T-helper 1 cell treated with Interleukin-12 subunit alpha and Interleukin-12 subunit beta and Interleukin-4 antibody, amounts not matched to agents 30 μg/mL and 1 μg/mL, for 36 hours (primary cell): ENCODE data around the gene ANO2.
"Not testable (repeated sequence)": the region's sequence is repeated elsewhere in the genome, so short reads cannot be mapped to it uniquely, and the experiment has no call there.

Experiments
- H3K27ac Mint-ChIP-seq: one replicate; pipeline ENCODE4 v1.8.0; 2021; ENCODE audit warnings: mild to moderate bottlenecking, mixed read lengths
- H3K27me3 Mint-ChIP-seq: one replicate; pipeline ENCODE4 v1.8.0; 2021; ENCODE audit warnings: low read depth, mixed read lengths
- H3K36me3 Mint-ChIP-seq: one replicate; pipeline ENCODE4 v1.8.0; 2021; ENCODE audit warnings: low read depth, mixed read lengths
- H3K4me1 Mint-ChIP-seq: one replicate; pipeline ENCODE4 v1.8.0; 2021; ENCODE audit warnings: low read depth, mixed read lengths
- H3K4me3 Mint-ChIP-seq: one replicate; pipeline ENCODE4 v1.8.0; 2021; ENCODE audit warnings: mild to moderate bottlenecking, moderate library complexity, mixed read lengths
- H3K9me3 Mint-ChIP-seq: one replicate; pipeline ENCODE4 v1.8.0; 2021; ENCODE audit warnings: mixed read lengths

Gene ANO2

GRCh38 chr12:5537771-5538170 lies 407.3 kb downstream of the ANO2 start:
- no peak overlapping the region for H3K27ac Mint-ChIP-seq
- peaks cover 5% of the 10 kb centered on the region for H3K9me3 Mint-ChIP-seq
- H3K4me3 Mint-ChIP-seq, result no peak overlapping the region
- H3K36me3 Mint-ChIP-seq, result no peaks in the 10 kb centered on the region
- H3K4me1 Mint-ChIP-seq, result no peaks in the 10 kb centered on the region
- no peaks in the 10 kb centered on the region for H3K27me3 Mint-ChIP-seq

GRCh38 chr12:5537026-5537615 lies 407.9 kb downstream of the ANO2 start:
- not testable (repeated sequence) for H3K27me3 Mint-ChIP-seq, H3K4me3 Mint-ChIP-seq, H3K4me1 Mint-ChIP-seq, H3K36me3 Mint-ChIP-seq, H3K9me3 Mint-ChIP-seq, H3K27ac Mint-ChIP-seq

GRCh38 chr12:5535541-5535940 lies 409.5 kb downstream of the ANO2 start:
- H3K36me3 Mint-ChIP-seq, result no peaks in the 10 kb centered on the region
- H3K27ac Mint-ChIP-seq, result no peak overlapping the region
- no peaks in the 10 kb centered on the region for H3K27me3 Mint-ChIP-seq
- peaks cover 5% of the 10 kb centered on the region for H3K9me3 Mint-ChIP-seq
- H3K4me1 Mint-ChIP-seq, result no peaks in the 10 kb centered on the region
- no peak overlapping the region for H3K4me3 Mint-ChIP-seq

GRCh38 chr12:5534426-5535199 lies 410.4 kb downstream of the ANO2 start:
- Mint-ChIP-seq H3K4me1 (no peaks in the 10 kb centered on the region), H3K9me3 (peaks cover 5% of the 10 kb centered on the region), H3K36me3 (no peaks in the 10 kb centered on the region), H3K4me3 (no peak overlapping the region), H3K27ac (no peak overlapping the region), H3K27me3 (peaks cover 3% of the 10 kb centered on the region)

- peaks cover 8% of the 10 kb centered on the region for H3K27me3 Mint-ChIP-seq
- no peak overlapping the region for H3K4me3 Mint-ChIP-seq
- H3K4me1 Mint-ChIP-seq, result no peaks in the 10 kb centered on the region
- no peaks in the 10 kb centered on the region for H3K36me3 Mint-ChIP-seq
- H3K9me3 Mint-ChIP-seq, result peaks cover 5% of the 10 kb centered on the region
- H3K27ac Mint-ChIP-seq, result no peak overlapping the region
Measured at GRCh38 chr12:5533368-5533767, 411.7 kb downstream of the ANO2 start.

- Mint-ChIP-seq H3K27ac (no peak overlapping the region), H3K27me3 (peaks cover 11% of the 10 kb centered on the region), H3K9me3 (no peaks in the 10 kb centered on the region), H3K4me3 (no peak overlapping the region), H3K36me3 (no peaks in the 10 kb centered on the region), H3K4me1 (no peaks in the 10 kb centered on the region)
Measured at GRCh38 chr12:5525783-5526367, 419.2 kb downstream of the ANO2 start.

- peaks cover 8% of the 10 kb centered on the region for H3K27me3 Mint-ChIP-seq
- no peaks in the 10 kb centered on the region for H3K36me3 Mint-ChIP-seq
Measured at GRCh38 chr12:5524769-5525436, 420.2 kb downstream of the ANO2 start.

GRCh38 chr12:5524116-5524768 lies 420.8 kb downstream of the ANO2 start:
- no peak overlapping the region for H3K27ac Mint-ChIP-seq
- peaks cover 8% of the 10 kb centered on the region for H3K27me3 Mint-ChIP-seq
- no peaks in the 10 kb centered on the region for H3K4me1 Mint-ChIP-seq
- H3K36me3 Mint-ChIP-seq, result no peaks in the 10 kb centered on the region
- no peak overlapping the region for H3K4me3 Mint-ChIP-seq
- no peaks in the 10 kb centered on the region for H3K9me3 Mint-ChIP-seq

More at GRCh38 chr12:5524769-5525436, 420.2 kb downstream of the ANO2 start:
- no peak overlapping the region for H3K4me3 Mint-ChIP-seq
- no peaks in the 10 kb centered on the region for H3K9me3 Mint-ChIP-seq
- H3K4me1 Mint-ChIP-seq, result no peaks in the 10 kb centered on the region
- H3K27ac Mint-ChIP-seq, result no peak overlapping the region

GRCh38 chr12:5523396-5524115 lies 421.5 kb downstream of the ANO2 start:
- Mint-ChIP-seq H3K36me3 (no peaks in the 10 kb centered on the region), H3K4me3 (no peak overlapping the region), H3K9me3 (no peaks in the 10 kb centered on the region), H3K27me3 (peaks cover 3% of the 10 kb centered on the region), H3K4me1 (no peaks in the 10 kb centered on the region), H3K27ac (no peak overlapping the region)

- H3K36me3 Mint-ChIP-seq, result no peaks in the 10 kb centered on the region
- H3K4me3 Mint-ChIP-seq, result no peak overlapping the region
- no peaks in the 10 kb centered on the region for H3K9me3 Mint-ChIP-seq
- H3K4me1 Mint-ChIP-seq, result no peaks in the 10 kb centered on the region
- peaks cover 3% of the 10 kb centered on the region for H3K27me3 Mint-ChIP-seq
- no peak overlapping the region for H3K27ac Mint-ChIP-seq
Measured at GRCh38 chr12:5522432-5523335, 422.4 kb downstream of the ANO2 start.

- Mint-ChIP-seq H3K27me3 (no peaks in the 10 kb centered on the region), H3K36me3 (no peaks in the 10 kb centered on the region), H3K4me1 (no peaks in the 10 kb centered on the region), H3K9me3 (no peaks in the 10 kb centered on the region), H3K27ac (no peak overlapping the region), H3K4me3 (no peak overlapping the region)
Measured at GRCh38 chr12:5521456-5522325, 423.4 kb downstream of the ANO2 start.

- H3K9me3 Mint-ChIP-seq, result no peaks in the 10 kb centered on the region
- H3K4me3 Mint-ChIP-seq, result no peak overlapping the region
- H3K36me3 Mint-ChIP-seq, result no peaks in the 10 kb centered on the region
- no peaks in the 10 kb centered on the region for H3K4me1 Mint-ChIP-seq
- no peaks in the 10 kb centered on the region for H3K27me3 Mint-ChIP-seq
- no peak overlapping the region for H3K27ac Mint-ChIP-seq
Measured at GRCh38 chr12:5520831-5521230, 424.2 kb downstream of the ANO2 start.
